RWPE2 (cell line): Measurements from ENCODE around the gene DMD.

Experiments used
- ATAC-seq: fragments of 200-7000 bp; cut with Tn5 transposase; 3 replicates; pipeline ENCODE4 v1.9.1; 2021; ENCODE audit warnings: low read depth
- DNase-seq: peaks from one replicate; pipeline ENCODE4 v3.0.0-alpha.2; 2020; ENCODE audit warnings: low spot score
- H3K27ac ChIP-seq: fragments of 450-650 bp; 2 replicates; pipeline ENCODE4 v1.5.1; 2017; ENCODE audit warnings: mild to moderate bottlenecking; ENCODE audit not compliant: poor library complexity, severe bottlenecking
- H3K27me3 ChIP-seq: fragments of 250-450 bp; sonication (Bioruptor Pico); 2 replicates; pipeline ENCODE4 v1.5.1; 2021; ENCODE audit warnings: mild to moderate bottlenecking, moderate library complexity; ENCODE audit not compliant: insufficient read depth, poor library complexity, severe bottlenecking
- H3K36me3 ChIP-seq: fragments of 250-450 bp; sonication (Bioruptor Pico); 2 replicates; pipeline ENCODE4 v1.5.1; 2020; ENCODE audit warnings: low read depth, mild to moderate bottlenecking, moderate library complexity
- H3K4me1 ChIP-seq: fragments of 250-450 bp; sonication (Bioruptor Pico); 2 replicates; pipeline ENCODE4 v1.5.1; 2021; ENCODE audit warnings: mild to moderate bottlenecking, moderate library complexity; ENCODE audit not compliant: insufficient read depth, poor library complexity, severe bottlenecking
- H3K4me3 ChIP-seq: fragments of 250-450 bp; sonication (Bioruptor Pico); 2 replicates; pipeline ENCODE4 v1.5.1; 2021; ENCODE audit warnings: mild to moderate bottlenecking, moderate library complexity; ENCODE audit not compliant: severe bottlenecking
- H3K9me3 ChIP-seq: fragments of 250-450 bp; sonication (Bioruptor Pico); 2 replicates; pipeline ENCODE4 v1.5.1; 2021; ENCODE audit warnings: mild to moderate bottlenecking, moderate library complexity; ENCODE audit not compliant: severe bottlenecking
- CTCF ChIP-seq: fragments of 450-650 bp; IDR thresholded peaks from one replicate; pipeline ENCODE4 v1.5.1; 2017; ENCODE audit warnings: mild to moderate bottlenecking, moderate library complexity; ENCODE audit not compliant: poor library complexity, severe bottlenecking

DMD gene

GRCh38 chrX:32472364-32472763 lies 739.0 kb downstream of the DMD start:
- Histone ChIP-seq H3K27me3 (no peaks in the 10 kb centered on the region), H3K4me3 (no peak overlapping the region), H3K9me3 (no peaks in the 10 kb centered on the region), H3K4me1 (no peaks in the 10 kb centered on the region), H3K27ac (no peak overlapping the region), H3K36me3 (no peaks in the 10 kb centered on the region)
- ATAC-seq: no peak
- DNase-seq: no peak
- TF ChIP-seq CTCF: no peak

GRCh38 chrX:32455704-32456103 lies 755.6 kb downstream of the DMD start:
- H3K36me3 ChIP-seq: no peaks in the 10 kb centered on the region
- no peaks in the 10 kb centered on the region for H3K27me3 ChIP-seq
- H3K9me3 ChIP-seq: no peaks in the 10 kb centered on the region
- no peak overlapping the region for H3K27ac ChIP-seq
- ATAC-seq (no peak), DNase-seq (no peak)
- H3K4me1 ChIP-seq: no peaks in the 10 kb centered on the region
- H3K4me3 ChIP-seq: no peak overlapping the region
- TF ChIP-seq CTCF: no peak

- ATAC-seq (no peak), DNase-seq (no peak)
- TF ChIP-seq CTCF: no peak
- no peaks in the 10 kb centered on the region for H3K9me3 ChIP-seq
- no peaks in the 10 kb centered on the region for H3K27me3 ChIP-seq
- H3K4me1 ChIP-seq: no peaks in the 10 kb centered on the region
- H3K36me3 ChIP-seq: no peaks in the 10 kb centered on the region
- H3K4me3 ChIP-seq: no peak overlapping the region
- no peak overlapping the region for H3K27ac ChIP-seq
These were observed 759.2 kb downstream of the DMD start for GRCh38 chrX:32451954-32452695.

GRCh38 chrX:32448945-32449344 lies 762.4 kb downstream of the DMD start:
- H3K9me3 ChIP-seq: no peaks in the 10 kb centered on the region
- no peaks in the 10 kb centered on the region for H3K36me3 ChIP-seq
- ATAC-seq (no peak), DNase-seq (no peak)
- no peak overlapping the region for H3K4me3 ChIP-seq
- H3K27ac ChIP-seq: no peak overlapping the region
- no peaks in the 10 kb centered on the region for H3K27me3 ChIP-seq
- no peaks in the 10 kb centered on the region for H3K4me1 ChIP-seq
- no peak for TF ChIP-seq CTCF

- H3K4me3 ChIP-seq: no peak overlapping the region
- no peaks in the 10 kb centered on the region for H3K27me3 ChIP-seq
- TF ChIP-seq CTCF: no peak
- H3K9me3 ChIP-seq: no peaks in the 10 kb centered on the region
- no peak for ATAC-seq
- H3K27ac ChIP-seq: no peak overlapping the region
- DNase-seq: no peak
- H3K4me1 ChIP-seq: no peaks in the 10 kb centered on the region
- H3K36me3 ChIP-seq: no peaks in the 10 kb centered on the region
These were observed 763.0 kb downstream of the DMD start for GRCh38 chrX:32448320-32448719.
